ENCODE results near the gene SMOC2.
"Not testable (repeated sequence)": the region's sequence is repeated elsewhere in the genome, so short reads cannot be mapped to it uniquely, and the experiment has no call there.

SMOC2 gene

DNA sequence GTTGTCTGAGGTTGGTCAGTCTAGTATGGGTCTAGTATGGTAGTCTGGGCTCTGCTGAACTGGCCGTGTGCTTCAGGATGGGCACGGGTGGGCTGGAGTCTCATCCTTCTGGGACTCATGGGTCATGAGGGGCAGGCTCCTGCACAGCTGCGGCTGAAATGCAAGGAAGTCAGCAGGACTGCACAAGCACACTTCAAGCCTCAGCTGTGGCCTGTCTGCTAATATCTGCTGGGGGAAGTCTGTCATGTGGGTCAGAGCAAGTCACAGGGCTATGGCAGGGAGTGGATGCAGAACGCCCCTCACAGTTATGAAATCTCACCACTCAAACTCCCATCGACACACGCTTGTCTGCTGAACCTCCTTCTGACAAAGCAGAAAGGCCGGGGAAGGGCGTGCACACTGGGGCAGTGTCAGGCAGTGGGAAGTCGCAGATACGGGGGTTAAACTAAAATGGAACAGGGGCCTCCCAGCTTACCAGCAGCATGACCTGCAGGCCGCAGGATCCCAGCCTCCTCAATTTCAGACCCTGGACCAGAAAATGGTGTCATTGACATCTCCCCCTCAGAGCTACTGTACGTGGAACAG, 229.5 kb downstream of the SMOC2 start:
- DNase-seq = no peak

DNA sequence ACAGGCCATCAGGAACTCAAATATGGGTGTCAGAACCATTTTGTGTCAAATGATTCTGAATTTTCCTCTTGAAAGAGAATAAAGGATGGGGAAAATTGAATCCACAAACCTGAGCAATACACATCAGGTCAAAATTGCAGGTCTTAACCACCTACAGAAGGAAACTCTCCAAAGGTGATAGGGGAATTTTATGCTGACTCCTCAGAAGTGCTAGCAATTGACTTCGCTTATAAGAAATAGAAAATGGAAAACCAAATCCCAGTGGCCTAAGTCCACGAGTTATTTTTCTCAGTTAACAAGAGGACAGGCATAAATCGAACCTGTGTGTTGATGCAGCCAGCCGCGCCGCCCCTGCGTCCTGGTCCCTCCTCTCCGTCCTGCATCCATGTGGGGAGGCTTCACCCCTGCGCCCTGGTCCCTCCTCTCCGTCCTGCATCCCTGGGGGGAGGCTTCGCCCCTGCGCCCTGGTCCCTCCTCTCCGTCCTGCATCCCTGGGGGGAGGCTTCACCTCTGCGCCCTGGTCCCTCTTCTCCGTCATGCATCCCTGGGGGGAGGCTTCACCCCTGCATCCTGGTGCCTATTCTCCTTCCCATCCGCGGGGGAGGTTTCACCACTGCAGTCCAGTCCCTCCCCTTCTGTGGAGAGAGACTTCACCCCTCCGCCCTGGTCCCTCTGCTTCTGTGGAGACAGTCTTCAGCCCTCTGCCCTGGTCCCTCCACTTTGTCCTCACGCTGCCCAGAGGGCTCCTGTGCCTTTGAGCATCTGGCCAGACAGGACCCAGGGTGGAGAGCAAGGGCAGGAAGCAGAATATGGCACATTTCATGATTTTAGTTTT, 230.3 kb downstream of the SMOC2 start:
- DNase-seq = no peak

DNA sequence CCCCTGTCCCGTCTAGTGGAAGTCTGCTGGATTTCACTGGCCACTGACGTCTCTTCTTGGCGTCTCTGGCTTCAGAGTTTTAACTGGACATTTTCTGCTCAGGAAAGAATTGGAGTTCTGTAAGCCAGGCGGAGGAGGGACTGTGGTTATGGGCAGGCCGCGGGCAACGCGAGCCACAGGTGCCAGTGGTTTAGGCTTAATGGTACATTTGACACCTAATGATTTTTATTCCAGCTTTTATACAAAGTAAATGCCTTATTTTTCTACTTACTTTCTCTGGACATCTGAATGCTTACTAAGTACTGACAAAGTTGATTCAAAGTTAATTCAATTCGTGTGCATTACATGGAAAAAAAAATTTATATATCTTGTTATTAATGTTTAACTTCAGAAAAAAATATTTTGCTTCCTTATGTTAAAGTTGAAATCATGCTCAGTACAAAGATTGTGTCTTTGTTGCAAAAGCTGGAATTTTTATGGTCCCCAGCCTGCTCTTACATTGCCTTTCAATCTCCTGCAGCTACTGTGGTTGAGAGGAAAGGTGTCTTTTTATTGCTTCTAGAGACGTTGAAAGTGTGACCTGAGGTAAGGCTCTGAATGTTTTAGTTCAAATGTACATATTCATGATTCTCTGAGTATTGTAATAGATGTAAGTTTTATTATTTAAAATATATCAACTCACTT, 231.0 kb downstream of the SMOC2 start:
- DNase-seq = no peak

DNA sequence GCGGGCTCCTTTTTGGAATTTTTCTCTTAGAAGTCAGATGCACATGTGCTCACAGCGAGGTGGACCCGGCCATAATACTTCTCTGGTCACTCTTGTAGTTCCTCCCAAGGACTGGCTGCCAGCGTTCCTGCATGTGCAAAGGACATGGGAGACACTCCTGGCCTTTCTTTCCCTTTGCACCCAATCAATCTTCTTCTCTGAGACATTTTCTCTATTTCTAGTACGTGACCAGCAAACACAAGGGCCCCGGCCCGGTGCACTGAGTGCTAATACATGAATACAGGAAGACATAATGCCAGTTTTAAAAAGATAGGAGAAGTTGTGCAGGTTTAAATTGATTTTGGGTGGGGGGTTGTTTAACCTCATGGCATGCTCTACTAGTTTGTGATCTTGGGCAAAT, 233.6 kb downstream of the SMOC2 start:
- no peak for DNase-seq

DNA sequence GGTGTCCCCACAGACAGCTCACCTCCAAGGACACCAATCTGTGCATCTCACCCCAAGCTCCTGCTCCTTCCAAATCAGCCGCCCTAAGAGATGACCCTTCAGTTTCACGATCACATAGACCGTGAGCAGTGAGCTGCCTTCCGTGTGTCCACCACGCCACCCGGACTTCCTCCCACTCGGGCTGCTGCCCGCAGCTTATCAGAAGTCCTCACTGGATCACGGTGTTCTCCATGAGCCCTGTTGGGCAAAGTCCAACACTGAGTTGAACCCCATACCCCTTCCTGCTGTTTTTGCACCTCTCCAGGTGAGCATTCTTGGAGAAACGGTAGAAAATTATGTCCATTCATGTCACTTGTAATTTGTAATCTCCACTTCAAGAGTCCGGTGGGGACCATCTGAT, 234.4 kb downstream of the SMOC2 start:
- no peak for DNase-seq

DNA sequence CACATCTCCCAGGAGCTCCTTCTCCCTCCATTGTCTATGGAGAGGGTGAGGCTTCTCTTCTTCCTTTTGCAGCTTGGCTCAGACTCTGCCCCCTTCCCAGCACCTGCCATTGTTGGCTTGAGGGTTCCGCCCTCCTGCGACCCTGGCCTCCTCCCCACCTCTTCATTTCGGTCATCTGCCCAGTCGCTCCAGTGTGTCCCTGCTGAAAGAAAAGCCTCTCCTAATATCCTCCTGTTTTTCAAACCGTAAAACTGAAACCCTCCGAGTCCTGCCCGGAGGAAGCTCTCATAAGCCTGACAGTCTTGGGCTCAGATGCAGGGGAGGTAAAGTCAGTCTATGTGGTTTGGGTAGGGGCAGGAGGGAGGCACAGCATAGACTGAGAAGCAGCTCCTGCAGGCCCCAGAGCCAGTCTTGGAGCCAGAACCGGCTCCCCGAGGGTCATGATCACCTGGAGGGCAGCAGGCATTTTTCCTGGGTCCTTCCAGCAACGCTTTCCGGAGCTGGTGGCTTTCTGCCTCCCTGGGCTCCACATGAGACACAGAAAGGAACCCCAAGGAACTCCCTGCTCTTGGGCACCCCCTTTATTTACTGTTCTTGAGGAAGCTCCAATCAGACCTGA, 235.1 kb downstream of the SMOC2 start:
- DNase-seq = no peak

DNA sequence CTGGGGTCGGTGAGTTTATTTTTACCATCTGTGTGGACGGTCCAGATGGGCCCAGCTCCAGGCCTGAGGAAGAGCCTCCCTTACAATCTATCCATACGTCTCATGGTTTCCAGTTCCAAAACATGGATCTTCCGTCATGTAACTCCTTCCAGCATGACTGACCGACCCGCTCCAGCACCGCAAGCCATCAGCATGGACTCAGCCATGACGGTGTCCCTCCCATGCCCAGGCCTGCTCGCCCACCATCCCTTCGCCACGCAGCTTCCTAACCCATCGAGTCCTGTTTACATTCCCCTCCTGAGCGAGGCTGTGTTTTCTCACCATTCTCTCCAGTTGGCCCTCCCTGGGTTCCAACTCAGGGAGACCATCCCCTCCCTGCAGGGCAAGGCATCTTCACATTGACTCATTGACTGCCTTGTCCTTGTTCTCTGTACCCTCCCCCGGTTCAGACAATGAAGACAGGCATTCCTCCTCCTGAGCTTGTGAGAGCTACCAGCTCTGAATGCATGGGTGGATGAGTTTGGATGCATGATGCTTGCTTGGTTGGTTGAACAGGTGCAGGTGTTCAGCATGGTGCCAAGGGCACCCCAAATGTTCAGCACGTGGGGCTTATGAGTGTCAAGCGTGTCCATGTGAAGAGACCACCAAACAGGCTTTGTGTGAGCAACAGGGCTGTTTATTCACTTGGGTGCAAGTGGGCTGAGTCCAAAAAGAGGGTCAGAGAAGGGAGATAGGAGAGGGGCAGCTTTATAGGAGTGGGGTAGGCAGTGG, 235.8 kb downstream of the SMOC2 start:
- no peak for DNase-seq

DNA sequence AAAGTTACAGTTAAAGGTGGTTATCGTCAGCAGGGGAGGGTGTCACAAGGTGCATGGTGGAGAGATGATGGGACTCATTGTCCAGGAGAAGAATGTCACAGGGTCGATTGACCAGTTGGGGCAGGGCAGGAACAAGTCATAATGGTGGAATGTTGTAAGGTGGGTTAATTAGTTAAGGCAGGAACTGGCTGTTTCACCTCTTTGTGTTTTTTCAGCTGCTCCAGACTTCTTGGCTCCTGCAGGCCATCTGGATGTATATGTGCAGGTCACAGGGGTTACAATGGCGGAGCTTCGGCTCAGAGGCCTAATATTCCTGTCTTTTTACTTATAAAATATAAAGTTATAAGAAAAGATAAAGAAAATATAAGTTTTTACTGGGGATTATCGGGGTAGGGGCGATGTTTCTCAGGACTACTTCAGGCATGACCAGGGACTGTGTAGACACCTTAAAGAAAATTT, 236.4 kb downstream of the SMOC2 start:
- DNase-seq = not testable (repeated sequence)

DNA sequence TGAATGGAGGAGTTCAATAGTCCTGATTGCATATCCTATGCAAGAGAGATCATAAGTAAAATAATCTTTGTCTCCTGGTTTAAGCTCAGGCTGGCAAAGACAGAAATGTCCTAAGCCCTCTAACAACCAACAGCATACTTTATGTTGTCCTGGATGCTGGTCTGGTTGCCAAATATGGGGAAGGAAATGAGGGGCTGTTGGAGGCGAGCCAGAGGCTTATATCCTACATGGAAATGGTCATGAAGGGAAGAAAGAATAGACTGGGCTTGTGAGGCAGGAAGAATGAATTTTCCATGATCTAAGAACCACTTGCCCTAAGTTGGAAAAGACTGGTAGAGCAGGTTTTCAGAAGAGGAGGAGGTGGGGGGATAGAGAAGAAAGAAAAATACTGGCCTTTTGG, 237.1 kb downstream of the SMOC2 start:
- DNase-seq = no peak

DNA sequence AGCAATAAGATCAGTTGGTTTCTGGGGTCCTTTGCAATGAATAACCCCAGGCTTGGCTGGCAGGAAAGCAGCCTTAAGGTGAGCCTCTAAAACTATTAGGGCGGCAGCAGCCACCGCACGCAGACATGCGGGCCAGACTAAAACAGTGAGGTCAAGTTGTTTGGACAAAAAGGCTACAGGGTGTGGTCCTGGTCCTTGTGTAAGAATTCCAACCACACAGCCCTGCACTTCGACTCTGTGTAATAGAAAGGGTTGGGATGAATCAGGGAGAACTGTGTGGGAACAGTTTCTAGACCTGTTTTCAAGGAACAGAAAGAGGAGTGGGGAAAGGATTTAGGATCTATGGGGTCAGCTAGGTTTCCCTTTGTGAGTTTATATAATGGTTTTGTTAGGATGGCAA, 237.6 kb downstream of the SMOC2 start:
- no peak for DNase-seq

DNA sequence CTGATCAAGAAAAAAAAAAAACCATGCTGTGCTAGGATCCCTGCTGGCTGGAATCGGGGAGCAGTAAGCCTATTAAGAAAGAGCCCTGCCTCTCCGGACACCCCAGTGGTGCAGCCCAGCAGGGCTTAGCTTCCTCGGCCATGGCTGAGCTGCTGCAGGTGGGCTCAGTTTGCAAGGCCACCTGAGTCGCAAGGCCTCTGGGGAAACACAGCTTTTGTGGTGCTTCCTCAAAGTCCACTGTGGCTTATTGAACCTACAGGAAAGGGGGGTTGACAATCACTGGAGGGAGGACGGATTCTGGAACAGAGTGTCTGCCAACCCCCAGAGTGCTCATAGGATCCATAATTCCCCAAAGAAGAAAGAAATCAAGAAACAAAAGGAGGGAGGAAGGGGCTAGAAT, 240.8 kb downstream of the SMOC2 start:
- DNase-seq = no peak

DNA sequence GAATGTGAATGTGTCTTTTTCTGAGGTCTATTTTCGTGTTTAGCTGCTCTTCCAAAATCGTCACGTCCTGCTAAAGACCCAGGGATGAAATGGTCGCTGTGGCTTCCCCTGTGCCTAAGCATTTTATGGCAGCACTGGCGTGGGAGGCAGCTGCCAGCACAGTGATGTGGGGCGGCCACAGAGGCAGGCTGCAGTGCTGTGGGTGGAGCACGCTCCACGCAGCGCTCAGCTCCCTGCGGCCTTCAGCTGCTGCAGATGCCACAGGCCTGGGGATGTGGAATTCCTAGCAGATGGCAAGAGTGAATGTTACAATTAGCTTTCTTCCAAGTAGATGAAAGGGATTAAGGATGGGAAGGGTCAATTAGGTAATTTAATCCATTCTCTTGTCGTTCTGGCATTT, 242.6 kb downstream of the SMOC2 start:
- DNase-seq = no peak

DNA sequence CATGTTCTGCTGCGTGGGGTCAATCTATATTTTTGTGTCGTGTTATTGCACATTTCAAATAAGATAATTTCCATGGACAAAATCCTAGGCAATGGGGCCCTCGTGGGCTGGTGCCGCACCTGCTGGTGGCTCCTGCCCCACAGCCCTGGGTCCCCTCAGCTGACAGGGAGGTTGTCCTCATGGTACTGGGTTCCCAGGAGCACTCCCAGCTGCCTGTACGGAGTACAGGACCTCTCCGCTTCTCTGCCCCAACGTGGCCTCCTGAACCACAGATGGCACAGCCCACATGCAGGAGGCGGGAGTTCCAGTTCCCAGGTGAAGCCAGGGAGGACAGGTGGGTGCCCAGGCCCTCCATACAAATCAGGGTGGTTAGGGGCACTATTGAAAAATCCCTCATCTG, 243.5 kb downstream of the SMOC2 start:
- DNase-seq = no peak

DNA sequence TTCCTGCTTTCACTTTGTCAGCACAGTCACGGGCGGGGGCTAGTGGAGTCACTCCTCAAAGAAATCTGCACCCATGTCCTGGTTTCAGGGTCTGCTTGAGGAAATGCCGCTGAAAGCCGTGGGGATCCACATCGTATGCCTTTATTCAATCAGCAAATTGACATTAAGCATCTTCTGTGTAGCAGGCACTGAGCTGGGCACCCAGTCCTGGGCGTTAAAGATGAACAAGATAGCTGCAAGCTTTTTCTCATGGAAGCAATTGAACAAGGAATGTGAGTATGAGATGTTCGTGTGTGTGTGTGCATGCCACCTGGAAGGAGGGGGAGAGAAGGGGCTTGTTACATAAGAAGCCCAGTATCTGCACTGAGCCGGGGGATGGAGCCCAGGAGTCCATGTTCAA, 243.9 kb downstream of the SMOC2 start:
- no peak for DNase-seq

DNA sequence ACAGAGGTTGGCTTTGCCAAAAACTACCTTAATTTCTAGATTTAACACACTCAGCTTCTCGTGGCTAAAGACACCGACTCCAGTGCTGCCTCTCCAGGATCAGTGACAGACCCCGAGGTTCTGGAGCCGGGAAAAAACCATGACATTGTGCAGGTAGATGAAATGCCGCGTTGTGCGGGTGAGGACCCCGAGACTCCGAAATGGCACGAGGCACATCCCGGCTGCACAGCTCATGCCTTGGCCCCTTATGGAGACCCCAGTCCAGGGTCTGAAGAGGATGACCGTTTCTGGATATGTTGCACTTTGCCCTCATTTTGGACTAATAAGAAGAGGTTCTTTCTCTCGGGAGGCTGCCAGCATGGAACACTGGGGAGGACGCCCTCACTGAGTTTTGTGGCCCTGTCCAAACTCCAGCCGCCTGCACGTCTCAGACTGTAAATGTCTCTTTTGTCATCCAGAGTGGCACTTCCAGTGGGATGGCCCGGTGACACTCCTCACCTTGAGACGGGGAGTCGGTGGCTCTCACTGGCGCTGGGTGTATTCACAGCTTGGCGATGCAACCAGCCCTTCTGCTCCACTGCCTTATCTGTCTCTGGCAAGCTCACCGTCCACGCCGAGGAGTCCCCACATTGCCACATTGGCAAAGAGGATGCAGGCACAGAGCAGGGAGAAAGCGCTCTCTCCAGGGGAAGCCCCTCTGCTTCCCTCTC, 245.2 kb downstream of the SMOC2 start:
- no peak for DNase-seq

DNA sequence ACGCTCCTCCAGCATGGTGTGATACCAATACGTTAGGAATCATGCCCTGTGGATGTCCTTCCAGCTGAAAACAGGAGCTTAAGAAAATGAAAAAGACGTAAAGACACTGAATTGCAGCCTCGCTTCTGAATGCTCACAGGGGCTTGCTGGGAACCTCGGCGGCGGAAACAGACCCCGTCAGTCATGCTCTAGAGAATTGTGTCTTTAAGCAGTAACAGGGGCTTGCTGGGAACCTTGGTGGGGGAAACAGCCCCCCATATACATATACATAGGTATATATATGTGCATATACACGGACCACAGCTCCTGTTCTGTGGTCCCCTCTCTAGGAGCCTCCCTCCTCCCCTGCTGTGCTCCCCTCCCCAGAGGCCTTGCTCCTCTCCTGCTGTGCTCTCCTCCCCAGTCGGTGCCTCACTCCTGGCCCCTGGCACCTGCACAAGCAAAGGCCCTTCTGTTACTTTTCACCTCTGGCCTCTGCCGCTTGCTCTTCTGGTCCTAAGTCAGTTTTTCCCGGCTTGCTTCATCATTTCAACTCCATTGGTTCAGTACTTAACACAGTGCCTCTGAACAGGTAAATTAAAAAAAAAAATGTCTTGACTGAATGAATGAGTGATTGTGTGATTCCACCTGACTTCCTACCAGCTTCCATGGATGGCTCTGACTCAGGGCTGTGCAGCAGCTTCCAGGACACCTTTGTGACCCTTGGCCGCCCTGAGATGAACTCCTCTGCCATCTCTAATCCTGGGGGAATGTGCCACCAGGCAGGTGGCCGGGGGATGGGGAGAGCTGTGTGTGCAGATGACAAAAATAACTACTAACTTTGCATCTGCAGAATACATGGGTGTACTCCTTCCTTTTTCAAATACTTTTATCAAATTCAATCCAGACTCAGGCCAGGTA, 246.1 kb downstream of the SMOC2 start:
- DNase-seq = no peak

DNA sequence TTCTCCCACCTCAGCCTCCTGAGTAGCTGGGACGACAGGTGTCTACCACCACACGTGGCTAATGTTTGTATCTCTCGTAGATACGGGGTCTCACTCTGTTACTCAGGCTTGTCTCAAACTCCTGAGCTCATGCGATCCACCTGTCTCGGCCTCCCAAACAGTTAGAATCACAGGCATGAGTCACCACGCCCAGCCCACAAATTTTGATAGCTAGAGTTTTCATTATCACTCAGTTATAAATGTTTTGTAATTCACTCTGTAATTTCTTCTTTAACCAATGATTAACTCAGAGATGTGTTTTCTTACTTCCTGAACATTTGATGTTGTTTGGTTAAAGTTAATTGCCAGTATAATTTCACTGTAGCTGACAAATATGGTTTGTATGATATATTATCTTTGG, 249.3 kb downstream of the SMOC2 start:
- no peak for DNase-seq

DNA sequence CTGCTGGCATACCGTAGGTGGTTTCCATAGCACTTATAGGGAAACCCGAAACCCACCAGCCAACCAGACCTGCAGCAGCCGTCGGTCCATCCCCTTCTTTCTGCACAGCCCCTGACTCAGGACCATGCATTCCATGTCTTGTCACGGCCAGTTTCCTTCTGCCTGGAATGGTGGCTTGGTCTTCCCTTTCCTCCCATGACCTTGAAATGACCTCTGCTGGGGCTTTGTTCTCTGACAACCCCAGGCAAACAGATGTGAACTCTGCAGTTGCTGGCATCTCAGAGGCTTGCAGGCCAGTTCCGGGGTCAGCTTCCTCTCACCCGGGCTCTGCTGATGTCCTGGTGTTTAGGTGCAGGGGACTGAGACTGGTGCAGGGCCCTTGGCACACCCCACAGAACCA, 250.8 kb downstream of the SMOC2 start:
- no peak for DNase-seq

DNA sequence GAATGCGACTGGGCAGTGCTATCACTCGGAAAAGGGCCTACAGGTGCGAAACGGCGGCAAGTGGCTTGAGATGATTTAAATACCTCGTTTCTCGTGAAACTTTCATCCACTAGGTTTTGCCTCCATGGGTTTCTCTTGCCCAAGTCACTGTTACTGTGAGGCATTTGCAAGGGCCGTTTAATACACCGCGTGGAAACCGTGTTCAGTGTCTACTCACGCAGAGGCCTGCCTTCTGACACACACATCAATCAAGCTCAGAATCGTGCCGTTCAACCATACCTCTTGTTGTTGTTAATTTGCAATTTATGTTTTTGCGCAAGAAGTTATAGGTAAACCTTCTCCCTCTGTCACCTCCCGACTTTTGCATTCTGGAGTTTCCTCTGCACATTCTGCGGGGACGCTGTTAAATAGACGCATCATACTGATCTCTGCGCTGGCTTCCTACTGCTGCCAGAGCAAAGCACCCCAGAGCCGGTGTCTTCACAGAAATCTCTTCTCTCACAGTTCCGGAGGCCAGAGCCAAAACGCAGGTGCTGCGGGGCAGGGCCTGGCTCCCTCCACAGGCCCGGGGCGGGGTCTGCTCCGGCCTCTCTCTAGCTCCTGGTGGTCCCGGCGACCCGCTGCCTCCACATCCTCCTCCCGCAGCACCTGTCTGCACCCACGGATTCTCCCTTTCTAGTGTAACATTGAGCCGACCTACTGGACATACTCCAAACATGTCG, 251.4 kb downstream of the SMOC2 start:
- no peak for DNase-seq

DNA sequence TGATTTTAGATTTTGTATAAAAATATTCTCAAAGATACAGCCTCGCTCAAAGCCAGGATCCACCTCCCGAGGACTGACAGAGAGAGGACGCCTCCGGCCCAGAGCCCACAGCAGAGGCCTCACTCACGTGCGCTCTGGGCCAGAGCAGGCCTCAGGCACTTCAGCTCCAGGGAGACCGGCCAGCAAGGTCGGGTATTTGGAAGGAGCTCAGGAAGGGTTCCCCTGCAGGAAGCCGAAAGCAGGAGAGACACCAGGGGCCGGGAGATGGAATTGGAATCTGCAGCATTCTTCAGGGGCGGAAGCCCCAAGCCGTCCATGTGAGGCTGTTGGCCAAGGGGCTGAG, 251.9 kb downstream of the SMOC2 start:
- DNase-seq = not testable (repeated sequence)

DNA sequence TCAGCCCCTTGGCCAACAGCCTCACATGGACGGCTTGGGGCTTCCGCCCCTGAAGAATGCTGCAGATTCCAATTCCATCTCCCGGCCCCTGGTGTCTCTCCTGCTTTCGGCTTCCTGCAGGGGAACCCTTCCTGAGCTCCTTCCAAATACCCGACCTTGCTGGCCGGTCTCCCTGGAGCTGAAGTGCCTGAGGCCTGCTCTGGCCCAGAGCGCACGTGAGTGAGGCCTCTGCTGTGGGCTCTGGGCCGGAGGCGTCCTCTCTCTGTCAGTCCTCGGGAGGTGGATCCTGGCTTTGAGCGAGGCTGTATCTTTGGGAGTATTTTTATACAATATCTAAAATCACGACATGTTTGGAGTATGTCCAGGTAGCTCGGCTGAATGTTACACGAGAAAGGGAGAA, 253.8 kb downstream of the SMOC2 start:
- not testable (repeated sequence) for DNase-seq
